ENCODE results near the gene TRABD2B.

TRABD2B gene

DNA sequence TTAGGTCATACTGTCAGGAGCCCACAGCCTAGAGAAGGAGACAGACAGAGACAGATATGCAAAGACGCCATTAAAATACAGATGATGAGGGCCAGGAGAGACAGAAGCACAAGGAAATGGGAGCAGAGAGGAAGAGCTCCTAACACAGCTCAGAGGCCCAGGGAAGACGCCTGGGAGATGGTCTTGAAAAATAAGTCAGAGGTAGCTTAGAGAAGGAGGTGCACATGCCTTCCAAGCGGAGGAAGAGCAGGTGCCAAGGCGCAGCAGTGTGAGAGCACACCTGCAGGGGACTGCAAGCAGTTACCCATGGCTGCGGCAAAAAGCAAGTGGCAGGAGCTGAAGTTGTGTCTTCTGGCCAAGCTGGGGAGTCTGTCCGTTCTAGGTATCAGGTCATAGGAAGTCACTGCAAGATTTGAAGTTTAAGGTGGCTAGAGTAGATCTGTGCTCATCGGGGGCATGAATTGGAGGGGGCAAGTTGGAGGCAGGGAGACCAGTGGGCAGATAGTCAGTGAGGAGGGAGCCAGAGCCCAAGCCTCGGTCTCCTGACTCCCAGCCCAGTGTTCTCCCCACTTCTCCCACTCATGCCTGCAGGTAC lies 1.3 kb upstream of the TRABD2B start:
- no peak overlapping the region for H3K27ac ChIP-seq
- TF ChIP-seq, protein P1, sequence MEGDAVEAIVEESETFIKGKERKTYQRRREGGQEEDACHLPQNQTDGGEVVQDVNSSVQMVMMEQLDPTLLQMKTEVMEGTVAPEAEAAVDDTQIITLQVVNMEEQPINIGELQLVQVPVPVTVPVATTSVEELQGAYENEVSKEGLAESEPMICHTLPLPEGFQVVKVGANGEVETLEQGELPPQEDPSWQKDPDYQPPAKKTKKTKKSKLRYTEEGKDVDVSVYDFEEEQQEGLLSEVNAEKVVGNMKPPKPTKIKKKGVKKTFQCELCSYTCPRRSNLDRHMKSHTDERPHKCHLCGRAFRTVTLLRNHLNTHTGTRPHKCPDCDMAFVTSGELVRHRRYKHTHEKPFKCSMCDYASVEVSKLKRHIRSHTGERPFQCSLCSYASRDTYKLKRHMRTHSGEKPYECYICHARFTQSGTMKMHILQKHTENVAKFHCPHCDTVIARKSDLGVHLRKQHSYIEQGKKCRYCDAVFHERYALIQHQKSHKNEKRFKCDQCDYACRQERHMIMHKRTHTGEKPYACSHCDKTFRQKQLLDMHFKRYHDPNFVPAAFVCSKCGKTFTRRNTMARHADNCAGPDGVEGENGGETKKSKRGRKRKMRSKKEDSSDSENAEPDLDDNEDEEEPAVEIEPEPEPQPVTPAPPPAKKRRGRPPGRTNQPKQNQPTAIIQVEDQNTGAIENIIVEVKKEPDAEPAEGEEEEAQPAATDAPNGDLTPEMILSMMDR (conservative IDR thresholded peaks at IDR 0.05), result no peak

DNA sequence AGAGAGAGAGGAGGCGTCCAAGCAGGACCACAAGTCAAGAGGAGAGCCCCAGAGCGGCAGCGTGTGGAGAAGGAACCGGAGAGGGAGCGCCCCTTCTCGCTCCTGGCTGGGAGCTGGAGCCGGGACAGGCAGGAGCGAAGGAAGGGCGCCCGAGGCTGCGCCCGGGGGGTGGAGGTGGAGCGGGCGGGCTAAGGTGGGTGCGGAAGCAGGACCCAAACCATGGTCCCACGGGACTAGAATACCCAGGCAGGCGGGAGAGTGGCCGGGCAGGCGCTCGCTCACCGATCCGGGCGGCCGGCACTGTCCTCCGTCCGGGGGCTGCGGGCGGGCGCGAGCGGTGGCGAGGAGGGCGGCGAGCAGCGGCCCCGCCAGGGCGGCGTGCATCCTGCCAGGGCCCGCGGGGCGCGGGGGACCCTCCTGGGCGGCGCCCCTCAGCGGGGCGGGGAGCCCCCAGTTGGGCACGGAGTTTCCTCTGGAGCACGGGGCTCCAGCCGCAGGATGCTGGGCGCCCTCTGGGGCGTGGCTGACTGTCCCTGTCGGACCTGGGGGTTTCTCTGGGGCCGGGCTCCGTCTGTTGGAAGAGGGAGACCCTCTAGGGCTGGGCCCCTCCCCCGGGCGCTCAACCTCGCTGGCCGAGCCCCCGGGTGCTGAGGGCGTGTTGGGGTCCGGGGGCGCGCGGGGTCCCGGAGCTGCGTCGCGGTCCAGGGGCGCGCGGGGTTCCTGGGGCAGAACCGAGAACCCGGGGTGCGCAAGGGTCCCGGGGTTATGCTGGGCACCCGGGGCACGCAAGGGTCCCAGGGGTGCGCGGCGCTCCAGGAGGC lies 569 bp downstream of the TRABD2B start:
- TF ChIP-seq, protein P1 (conservative IDR thresholded peaks at IDR 0.05), result no peak

DNA sequence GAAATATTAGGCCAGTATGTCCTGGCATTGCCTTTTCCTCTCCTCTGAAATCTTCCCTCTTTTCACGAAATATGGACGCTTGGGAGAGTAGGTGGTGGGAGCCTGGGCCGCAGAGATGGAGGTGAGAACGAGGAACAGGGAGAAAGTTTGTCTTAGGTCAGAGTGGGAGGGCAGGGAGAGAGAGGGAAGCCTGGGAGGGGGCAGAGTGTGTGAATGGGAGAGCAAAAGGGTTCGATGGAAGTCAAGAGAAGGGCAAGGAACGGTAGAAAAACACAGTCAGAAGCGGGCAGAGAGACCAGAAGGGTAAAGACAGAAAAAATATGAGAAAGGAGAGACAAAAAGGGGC lies 1.2 kb downstream of the TRABD2B start:
- TF ChIP-seq, protein P1 (conservative IDR thresholded peaks at IDR 0.05), result no peak
- no peak overlapping the region for H3K27ac ChIP-seq

More for the DNA sequence above, 569 bp downstream of the TRABD2B start:
- H3K27ac ChIP-seq, result peak overlapping the region; percentile 33; the same call in 1 of the 2 replicates

DNA sequence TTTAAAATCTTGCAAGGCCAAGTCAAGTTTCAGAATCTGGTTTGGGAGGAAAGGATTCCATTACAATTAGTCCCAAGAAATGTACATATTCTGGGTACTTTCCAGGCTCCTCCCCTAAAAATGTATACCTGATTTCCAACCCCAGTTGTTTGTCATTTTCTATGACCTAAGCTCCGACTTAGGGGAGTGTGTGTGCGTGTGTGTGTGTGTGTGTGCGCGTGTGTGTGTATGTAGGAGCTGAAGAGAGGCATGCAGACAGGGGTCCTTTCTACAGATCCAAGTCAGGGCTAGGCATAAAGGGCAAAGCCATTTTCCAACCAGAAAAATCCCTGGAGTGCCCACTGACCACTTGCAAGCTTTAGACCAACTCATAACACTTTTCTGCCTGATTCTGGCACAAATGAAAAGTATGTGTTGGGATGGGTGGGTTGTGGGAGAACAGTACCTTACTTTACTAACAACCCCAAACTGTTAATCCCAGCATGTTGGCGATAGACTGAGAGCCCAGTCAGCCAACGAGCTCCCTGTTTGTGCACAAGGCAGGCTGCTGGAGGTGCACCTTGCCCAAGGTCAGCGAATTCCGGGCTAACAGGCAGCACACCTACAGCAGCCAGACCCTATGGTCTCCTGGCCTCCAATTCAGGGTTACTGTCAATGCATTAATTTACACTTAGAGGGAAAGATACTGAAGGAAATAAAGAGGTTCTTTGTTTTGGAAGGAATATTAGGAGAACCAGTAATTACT lies 1.7 kb downstream of the TRABD2B start:
- TF ChIP-seq, protein P1 (conservative IDR thresholded peaks at IDR 0.05), result no peak
- H3K27ac ChIP-seq, result no peak overlapping the region

DNA sequence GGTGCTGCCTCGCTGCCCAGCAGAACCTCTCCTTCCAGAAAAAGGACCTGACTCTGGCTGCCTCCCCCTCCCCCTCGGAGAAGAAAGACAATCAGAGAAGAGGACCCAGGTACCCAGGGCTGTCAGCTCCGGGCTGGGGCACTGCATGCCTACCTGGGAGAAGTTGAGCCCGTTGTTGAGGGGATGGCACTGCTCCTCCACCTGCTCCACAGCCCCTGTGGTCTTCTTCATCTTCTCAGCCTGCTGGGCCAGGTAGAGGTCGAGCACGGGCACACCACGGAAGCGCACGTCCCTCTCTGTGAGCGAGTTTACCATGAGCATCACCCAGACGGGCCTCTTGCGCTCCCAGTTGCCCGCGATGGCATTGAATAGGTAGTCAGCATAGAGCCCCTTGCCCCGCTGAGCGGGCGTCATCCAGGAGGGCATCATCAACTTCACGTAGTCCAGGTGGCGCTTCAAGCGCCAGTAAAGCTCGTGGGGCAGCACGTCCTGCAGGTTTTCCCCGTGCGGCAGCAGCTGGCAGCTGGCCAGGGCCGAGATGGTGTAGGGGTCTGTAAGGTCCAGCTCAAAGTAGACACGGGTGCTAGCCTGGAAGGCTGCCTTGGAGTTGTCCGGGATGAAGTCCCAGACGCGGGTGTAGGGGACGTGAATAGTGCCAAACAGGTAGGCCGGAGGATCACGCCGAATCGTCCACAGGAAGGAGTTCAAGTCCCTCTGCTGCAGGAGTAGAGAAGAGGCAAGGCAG lies 3.1 kb downstream of the TRABD2B start:
- H3K27ac ChIP-seq, result no peak overlapping the region
- TF ChIP-seq, protein P1 (conservative IDR thresholded peaks at IDR 0.05), result no peak

DNA sequence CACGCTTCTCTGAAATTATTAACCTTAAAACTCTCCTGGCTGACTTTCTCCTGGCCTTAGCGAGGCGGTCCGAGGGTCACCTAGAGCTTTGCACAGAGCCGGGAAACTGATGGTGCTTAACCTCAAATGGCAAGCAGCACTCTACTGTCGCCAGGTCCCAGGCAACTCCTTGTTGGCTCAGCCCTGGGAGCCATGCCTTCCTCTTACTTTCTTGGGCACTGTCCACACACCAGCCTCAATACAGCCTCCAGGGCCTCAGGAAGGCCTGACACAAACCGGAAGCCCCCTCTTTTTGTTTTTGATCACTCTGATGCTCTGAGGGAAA lies 3.8 kb downstream of the TRABD2B start:
- no peak overlapping the region for H3K27ac ChIP-seq
- TF ChIP-seq, protein P1 (conservative IDR thresholded peaks at IDR 0.05), result no peak

Measured in VCaP (cell line).